CD4-positive, alpha-beta T cell treated with Interleukin-4 for 4 hours (primary cell): ENCODE measurements around the gene DUS1L.

Experiments
- DNase-seq: peaks from one replicate; pipeline ENCODE4 v3.0.0-alpha.2; 2020

DUS1L gene

GRCh38 chr17:82065638-82066303 is at the start of gene DUS1L:
Gene DUS1L (minus strand): TSS chr17:82065804. CDS start chr17:82065059, 745 bp downstream.
- peak; percentile 54 for DNase-seq

- no peak for DNase-seq
Measured at GRCh38 chr17:82114872-82115271, 49.3 kb upstream of the DUS1L start.

GRCh38 chr17:82114447-82114846 is 48.8 kb upstream of the DUS1L start:
- DNase-seq, result no peak

- DNase-seq, result no peak
Measured at GRCh38 chr17:82113941-82114340, 48.3 kb upstream of the DUS1L start.

GRCh38 chr17:82113422-82113821 is 47.8 kb upstream of the DUS1L start:
- no peak for DNase-seq

- no peak for DNase-seq
Measured at GRCh38 chr17:82112914-82113311, 47.3 kb upstream of the DUS1L start.

- DNase-seq, result no peak
Measured at GRCh38 chr17:82112181-82112913, 46.7 kb upstream of the DUS1L start.

GRCh38 chr17:82110298-82110697 is 44.7 kb upstream of the DUS1L start:
- DNase-seq, result peak; percentile 24

GRCh38 chr17:82108961-82109475 is 43.4 kb upstream of the DUS1L start:
- DNase-seq, result no peak

- DNase-seq, result no peak
Measured at GRCh38 chr17:82108496-82108945, 42.9 kb upstream of the DUS1L start.

GRCh38 chr17:82108038-82108437 is 42.4 kb upstream of the DUS1L start:
- no peak for DNase-seq

GRCh38 chr17:82107341-82107860 is 41.8 kb upstream of the DUS1L start:
- DNase-seq, result no peak

GRCh38 chr17:82106688-82107305 is 41.2 kb upstream of the DUS1L start:
- no peak for DNase-seq

- peak; percentile 67 for DNase-seq
Measured at GRCh38 chr17:82105882-82106687, 40.5 kb upstream of the DUS1L start.

GRCh38 chr17:82105417-82105881 is 39.8 kb upstream of the DUS1L start:
- no peak for DNase-seq

GRCh38 chr17:82104797-82105416 is 39.3 kb upstream of the DUS1L start:
- DNase-seq, result no peak

GRCh38 chr17:82103553-82104451 is 38.2 kb upstream of the DUS1L start:
- no peak for DNase-seq

- DNase-seq, result no peak
Measured at GRCh38 chr17:82101767-82102679, 36.4 kb upstream of the DUS1L start.

GRCh38 chr17:82101301-82101715 is 35.7 kb upstream of the DUS1L start:
- no peak for DNase-seq
